HepG2 (cell line): Measurements from ENCODE around the gene ALG9. TPM values are rescaled to one million over a fixed set of nuclear protein-coding genes. Genes with fewer than 3 reads are reported as not detected.

Source experiments
- ARID3A ChIP-seq: IDR thresholded peaks from 2 replicates; pipeline ENCODE4 v1.6.1; 2012; ENCODE audit warnings: low read depth, low read length, improper control_type of control experiment
- ARNT ChIP-seq: fragments of 450-650 bp; IDR thresholded peaks from 2 replicates; pipeline ENCODE4 v1.6.1; 2017
- DR1 ChIP-seq: sonication (generic); formaldehyde crosslinking; IDR thresholded peaks from 2 replicates; pipeline ENCODE4 v1.8.0; 2021; ENCODE audit warnings: mild to moderate bottlenecking, missing genetic modification reagents, inconsistent platforms
- ERF ChIP-seq: IDR thresholded peaks from 2 replicates; pipeline ENCODE4 v1.6.1; 2018; ENCODE audit warnings: missing biosample characterization, missing genetic modification reagents
- ESRRA ChIP-seq: sonication (generic); formaldehyde crosslinking; IDR thresholded peaks from 2 replicates; pipeline ENCODE4 v1.5.1; 2020; ENCODE audit warnings: mild to moderate bottlenecking, low read depth, missing genetic modification reagents
- ETV5 ChIP-seq: IDR thresholded peaks from 2 replicates; pipeline ENCODE4 v1.6.1; 2018; ENCODE audit warnings: missing biosample characterization, missing genetic modification reagents, inconsistent platforms, borderline replicate concordance
- FOXJ3 ChIP-seq: sonication (generic); formaldehyde crosslinking; IDR thresholded peaks from 2 replicates; pipeline ENCODE4 v1.4.0; 2020; ENCODE audit warnings: missing genetic modification reagents, mild to moderate bottlenecking, borderline replicate concordance
- FOXK1 ChIP-seq: sonication (generic); formaldehyde crosslinking; IDR thresholded peaks from 2 replicates; pipeline ENCODE4 v1.4.0; 2020; ENCODE audit warnings: low read depth, missing genetic modification reagents, borderline replicate concordance
- FOXO1 ChIP-seq: sonication (generic); formaldehyde crosslinking; IDR thresholded peaks from 2 replicates; pipeline ENCODE4 v1.4.0; 2020; ENCODE audit warnings: missing genetic modification reagents
- HMGXB3 ChIP-seq: sonication (generic); formaldehyde crosslinking; IDR thresholded peaks from 2 replicates; pipeline ENCODE4 v1.4.0; 2020; ENCODE audit warnings: missing genetic modification reagents, borderline replicate concordance
- ISL2 ChIP-seq: sonication (generic); formaldehyde crosslinking; IDR thresholded peaks from 2 replicates; pipeline ENCODE4 v1.5.0; 2020; ENCODE audit warnings: missing genetic modification reagents
- MIER3 ChIP-seq: IDR thresholded peaks from 2 replicates; pipeline ENCODE4 v1.6.1; 2016; ENCODE audit warnings: missing compliant biosample characterization, borderline replicate concordance
- NCOA1 ChIP-seq: sonication (generic); formaldehyde crosslinking; IDR thresholded peaks from 2 replicates; pipeline ENCODE4 v1.9.0; 2021; ENCODE audit warnings: missing genetic modification reagents
- RXRB ChIP-seq: IDR thresholded peaks from 2 replicates; pipeline ENCODE4 v1.6.1; 2016; ENCODE audit warnings: borderline replicate concordance, missing genetic modification reagents, missing compliant biosample characterization
- SALL1 ChIP-seq: sonication (generic); formaldehyde crosslinking; IDR thresholded peaks from 2 replicates; pipeline ENCODE4 v1.8.0; 2022; ENCODE audit warnings: mild to moderate bottlenecking, missing genetic modification reagents
- SIX4 ChIP-seq: sonication (generic); formaldehyde crosslinking; IDR thresholded peaks from 2 replicates; pipeline ENCODE4 v1.4.0; 2020; ENCODE audit warnings: missing genetic modification reagents
- SMAD3 ChIP-seq: sonication (generic); formaldehyde crosslinking; IDR thresholded peaks from 2 replicates; pipeline ENCODE4 v1.4.0; 2020; ENCODE audit warnings: missing genetic modification reagents
- ZBTB44 ChIP-seq: sonication (generic); formaldehyde crosslinking; IDR thresholded peaks from 2 replicates; pipeline ENCODE4 v1.4.0; 2020; ENCODE audit warnings: missing genetic modification reagents
- ZNF276 ChIP-seq: sonication (generic); formaldehyde crosslinking; IDR thresholded peaks from 2 replicates; pipeline ENCODE4 v1.4.0; 2020; ENCODE audit warnings: mild to moderate bottlenecking, low read depth, missing genetic modification reagents
- ZNF382 ChIP-seq: sonication (generic); formaldehyde crosslinking; IDR thresholded peaks from 2 replicates; pipeline ENCODE4 v1.5.0; 2020; ENCODE audit warnings: missing genetic modification reagents, mild to moderate bottlenecking, borderline replicate concordance
- ZNF768 ChIP-seq: sonication (generic); formaldehyde crosslinking; IDR thresholded peaks from 2 replicates; pipeline ENCODE4 v1.4.0; 2020; ENCODE audit warnings: missing genetic modification reagents
- polyA plus RNA-seq, 8 experiments: library from polyadenylated mRNA; depleted of rRNA in 3 of 8; stranded (reverse) in 7 of 8; unstranded in 1 of 8; fragments of >200 nt; fragmentation: Illumina TruSeq in 4 of 8; extraction: Trizol in 4 of 8; gene quantifications; 2 replicates each; pipeline versions ENCODE4 v1.2.1 to v1.2.3, GENCODE V29; 2011 to 2016; ENCODE audit warnings: low read depth in 4 of 8, missing spikeins in 1 of 8, mixed read lengths in 1 of 8; ENCODE audit not compliant: insufficient read depth in 1 of 8
- total RNA-seq, 5 experiments: library from RNA; depleted of rRNA; stranded (reverse); fragments of >200 nt; fragmentation: Illumina TruSeq; extraction: Trizol; gene quantifications; 2 replicates each; pipeline ENCODE4 v1.2.3, GENCODE V29; 2016; ENCODE audit warnings: low read depth in 1 of 5
- TF ChIP-seq, protein P1 (sequence below): sonication (generic); formaldehyde crosslinking; IDR thresholded peaks from 2 replicates; pipeline ENCODE4 v1.5.0; 2020; ENCODE audit warnings: missing genetic modification reagents, mild to moderate bottlenecking, borderline replicate concordance

Gene ALG9
- total and polyA plus RNA-seq, 2 of the 13 experiments (the other 11 are each of a cell fraction or from before 2014, with no cell fraction given) = 39.4 to 40.6 TPM

DNA sequence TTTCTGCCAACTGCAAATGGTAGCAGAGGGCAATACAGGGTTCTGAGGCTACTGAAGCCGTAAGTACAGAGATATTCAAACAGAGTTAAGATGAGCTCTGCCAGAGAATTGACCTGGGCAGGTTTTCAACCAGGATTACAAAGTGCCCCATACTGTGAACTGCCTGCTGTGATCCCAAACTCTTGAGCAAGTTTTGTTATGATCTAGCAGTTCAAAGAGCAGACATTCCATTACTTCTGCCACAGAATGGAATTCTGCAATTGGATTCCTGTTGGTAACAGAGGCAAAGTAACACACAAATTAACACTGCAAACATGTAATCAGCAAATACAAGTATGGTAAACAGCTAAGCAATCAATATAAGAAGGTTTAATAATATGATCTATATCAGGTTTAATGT lies 31.2 kb downstream of the ALG9 start (continued):
- 0 out of 2 replicates have a peak, but pooled peaks have one; percentile 51 for TF ChIP-seq SMAD3
- peak; percentile 74; the same call in 1 of the 2 replicates for TF ChIP-seq FOXK1 (CRISPR knock-in tag)
- no peak for TF ChIP-seq ZNF382 (CRISPR knock-in tag)
- TF ChIP-seq ARNT = no peak
- no peak for TF ChIP-seq ZBTB44
- TF ChIP-seq FOXO1 (CRISPR knock-in tag) = peak; percentile 84
- TF ChIP-seq ZNF276 (CRISPR knock-in tag) = no peak
- TF ChIP-seq RXRB (CRISPR knock-in tag) = peak; percentile 65
- 0 out of 2 replicates have a peak, but pooled peaks have one; percentile 11 for TF ChIP-seq ETV5
- peak; percentile 73; the same call in 1 of the 2 replicates for TF ChIP-seq FOXJ3
- TF ChIP-seq ARID3A = peak; percentile 87
- TF ChIP-seq, protein P1, sequence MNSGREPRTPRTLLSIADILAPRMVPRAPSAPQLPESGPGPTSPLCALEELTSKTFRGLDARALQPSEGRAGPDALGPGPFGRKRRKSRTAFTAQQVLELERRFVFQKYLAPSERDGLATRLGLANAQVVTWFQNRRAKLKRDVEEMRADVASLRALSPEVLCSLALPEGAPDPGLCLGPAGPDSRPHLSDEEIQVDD (CRISPR knock-in tag) = no peak
- peak; percentile 62; the same call in 1 of the 2 replicates for TF ChIP-seq MIER3 (CRISPR knock-in tag)
- no peak for TF ChIP-seq DR1 (CRISPR knock-in tag)
- TF ChIP-seq SIX4 (CRISPR knock-in tag) = peak; percentile 61; the same call in 1 of the 2 replicates
- no peak for TF ChIP-seq ESRRA (CRISPR knock-in tag)
- peak; percentile 64 for TF ChIP-seq ERF
- peak; percentile 74; the same call in 1 of the 2 replicates for TF ChIP-seq SALL1 (CRISPR knock-in tag)
- TF ChIP-seq ISL2 = peak; percentile 73
- no peak for TF ChIP-seq ZNF768 (CRISPR knock-in tag)
- TF ChIP-seq HMGXB3 (CRISPR knock-in tag) = 0 out of 2 replicates have a peak, but pooled peaks have one; percentile 42
- TF ChIP-seq NCOA1 (CRISPR knock-in tag) = no peak
